Subcutaneous abdominal adipose tissue (tissue), 5 donors: ENCODE results near the gene SMARCA1.
"Not testable (repeated sequence)": the region's sequence is repeated elsewhere in the genome, so short reads cannot be mapped to it uniquely, and the experiment has no call there.

ENCODE experiments used
- H3K27ac ChIP-seq: one replicate; pipeline ENCODE4 v1.7.0; 2013; ENCODE audit warnings: low read depth, mild to moderate bottlenecking, inconsistent platforms, low read length, moderate library complexity
- H3K27me3 ChIP-seq, 5 donors: one replicate each; pipeline ENCODE4 v1.7.0; 2013; ENCODE audit warnings: low read length in 5 of 5, inconsistent platforms in 1 of 5; ENCODE audit not compliant: control insufficient read depth in 5 of 5, insufficient read depth in 4 of 5
- H3K36me3 ChIP-seq, 5 donors: one replicate each; pipeline ENCODE4 v1.7.0; 2013; ENCODE audit warnings: low read length in 5 of 5; ENCODE audit not compliant: control insufficient read depth in 5 of 5, insufficient read depth in 5 of 5
- H3K4me1 ChIP-seq, 5 donors: one replicate each; pipeline ENCODE4 v1.7.0; 2013; ENCODE audit warnings: low read length in 5 of 5, mild to moderate bottlenecking in 3 of 5, moderate library complexity in 1 of 5; ENCODE audit not compliant: control insufficient read depth in 5 of 5, insufficient read depth in 5 of 5
- H3K4me3 ChIP-seq, 5 donors: one replicate each; pipeline ENCODE4 v1.7.0; 2013; ENCODE audit warnings: low read length in 5 of 5, low read depth in 1 of 5
- H3K9ac ChIP-seq, 5 donors: one replicate each; pipeline ENCODE4 v1.7.0; 2013; ENCODE audit warnings: low read length in 5 of 5, mild to moderate bottlenecking in 4 of 5, moderate library complexity in 3 of 5
- H3K9me3 ChIP-seq, 5 donors: one replicate each; pipeline ENCODE4 v1.7.0; 2013; ENCODE audit warnings: low read length in 5 of 5; ENCODE audit not compliant: control insufficient read depth in 5 of 5
- donor health status: healthy.
- donor health status: healthy.
- donor health status: healthy.
- donor health status: healthy.
- donor health status: healthy.

Gene SMARCA1, protein sequence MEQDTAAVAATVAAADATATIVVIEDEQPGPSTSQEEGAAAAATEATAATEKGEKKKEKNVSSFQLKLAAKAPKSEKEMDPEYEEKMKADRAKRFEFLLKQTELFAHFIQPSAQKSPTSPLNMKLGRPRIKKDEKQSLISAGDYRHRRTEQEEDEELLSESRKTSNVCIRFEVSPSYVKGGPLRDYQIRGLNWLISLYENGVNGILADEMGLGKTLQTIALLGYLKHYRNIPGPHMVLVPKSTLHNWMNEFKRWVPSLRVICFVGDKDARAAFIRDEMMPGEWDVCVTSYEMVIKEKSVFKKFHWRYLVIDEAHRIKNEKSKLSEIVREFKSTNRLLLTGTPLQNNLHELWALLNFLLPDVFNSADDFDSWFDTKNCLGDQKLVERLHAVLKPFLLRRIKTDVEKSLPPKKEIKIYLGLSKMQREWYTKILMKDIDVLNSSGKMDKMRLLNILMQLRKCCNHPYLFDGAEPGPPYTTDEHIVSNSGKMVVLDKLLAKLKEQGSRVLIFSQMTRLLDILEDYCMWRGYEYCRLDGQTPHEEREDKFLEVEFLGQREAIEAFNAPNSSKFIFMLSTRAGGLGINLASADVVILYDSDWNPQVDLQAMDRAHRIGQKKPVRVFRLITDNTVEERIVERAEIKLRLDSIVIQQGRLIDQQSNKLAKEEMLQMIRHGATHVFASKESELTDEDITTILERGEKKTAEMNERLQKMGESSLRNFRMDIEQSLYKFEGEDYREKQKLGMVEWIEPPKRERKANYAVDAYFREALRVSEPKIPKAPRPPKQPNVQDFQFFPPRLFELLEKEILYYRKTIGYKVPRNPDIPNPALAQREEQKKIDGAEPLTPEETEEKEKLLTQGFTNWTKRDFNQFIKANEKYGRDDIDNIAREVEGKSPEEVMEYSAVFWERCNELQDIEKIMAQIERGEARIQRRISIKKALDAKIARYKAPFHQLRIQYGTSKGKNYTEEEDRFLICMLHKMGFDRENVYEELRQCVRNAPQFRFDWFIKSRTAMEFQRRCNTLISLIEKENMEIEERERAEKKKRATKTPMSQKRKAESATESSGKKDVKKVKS

DNA sequence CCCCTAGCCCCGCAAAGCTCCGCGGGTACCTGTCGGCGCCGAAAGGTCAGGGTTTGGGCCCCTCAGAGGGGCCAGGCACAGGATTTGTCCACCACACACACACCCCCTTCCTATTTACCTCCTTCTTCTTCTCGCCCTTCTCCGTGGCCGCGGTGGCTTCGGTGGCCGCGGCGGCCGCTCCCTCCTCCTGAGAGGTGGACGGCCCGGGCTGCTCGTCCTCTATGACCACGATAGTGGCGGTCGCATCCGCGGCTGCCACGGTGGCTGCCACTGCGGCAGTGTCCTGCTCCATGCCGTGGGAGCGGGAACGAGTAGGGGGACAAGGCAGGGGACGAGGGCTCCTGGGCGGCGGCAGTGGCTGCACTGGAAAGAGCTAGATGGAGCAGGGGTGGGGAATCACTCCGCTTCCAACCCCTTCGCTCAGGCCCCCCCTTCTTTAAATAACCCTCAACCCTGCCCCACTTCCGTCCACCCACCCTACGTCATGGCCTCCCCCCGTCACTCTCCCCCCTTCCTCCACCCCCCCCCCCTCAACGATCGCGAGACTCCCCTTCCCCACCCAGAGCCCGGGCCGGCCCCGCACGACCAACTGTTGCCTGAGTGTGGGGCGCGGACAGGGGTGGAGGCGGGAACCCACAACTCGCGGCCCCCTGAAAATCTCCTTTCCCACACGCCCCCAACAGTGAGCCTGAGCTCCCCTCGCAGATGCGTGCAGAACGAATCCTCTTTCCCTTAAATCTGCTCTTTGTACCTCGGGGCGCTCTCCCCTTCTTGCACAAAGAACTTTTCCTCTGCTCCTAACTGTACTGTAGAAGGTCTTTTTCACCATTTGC lies at the start of gene SMARCA1:
TSS of gene SMARCA1 (minus strand) at position 412 of the 833 bp plus-strand sequence. CDS start at position 292, 120 bp downstream.
- H3K27me3 ChIP-seq: no peaks in the 10 kb centered on the region
- H3K9me3 ChIP-seq: no peaks in the 10 kb centered on the region
- H3K36me3 ChIP-seq: no peaks in the 10 kb centered on the region
- H3K4me3 ChIP-seq: peak within 1 kb of the TSS; percentile 63 to 75 (median 68)
- peak within 1 kb of the TSS; percentile 70 for H3K27ac ChIP-seq
- H3K4me1 ChIP-seq: peaks cover 0 to 9% (median 8%) of the 10 kb centered on the region in 5 donors
- H3K9ac ChIP-seq: peak within 1 kb of the TSS in 4 of 5 donors; percentile 64 to 88 (median 72)

GRCh38 chrX:129572422-129572821 lies 49.1 kb upstream of the SMARCA1 start:
- peaks cover 0 to 10% (median 0%) of the 10 kb centered on the region in 5 donors for H3K27me3 ChIP-seq
- H3K4me3 ChIP-seq: no peak overlapping the region
- peaks cover 0 to 11% (median 0%) of the 10 kb centered on the region in 5 donors for H3K4me1 ChIP-seq
- H3K27ac ChIP-seq: no peak overlapping the region
- H3K9ac ChIP-seq: no peak overlapping the region
- H3K36me3 ChIP-seq: peaks cover 27 to 41% (median 34%) of the 10 kb centered on the region in 5 donors
- no peaks in the 10 kb centered on the region for H3K9me3 ChIP-seq

- no peaks in the 10 kb centered on the region for H3K9me3 ChIP-seq
- no peaks in the 10 kb centered on the region for H3K27me3 ChIP-seq
- no peak overlapping the region for H3K4me3 ChIP-seq
- peaks cover 11 to 26% (median 14%) of the 10 kb centered on the region in 5 donors for H3K36me3 ChIP-seq
- H3K4me1 ChIP-seq: peaks cover 0 to 11% (median 3%) of the 10 kb centered on the region in 5 donors
- H3K27ac ChIP-seq: no peak overlapping the region
- H3K9ac ChIP-seq: no peak overlapping the region
Observed at GRCh38 chrX:129568349-129568748, 45.1 kb upstream of the SMARCA1 start.

GRCh38 chrX:129566073-129566472 lies 42.8 kb upstream of the SMARCA1 start:
- H3K27ac ChIP-seq: no peak overlapping the region
- no peak overlapping the region for H3K4me3 ChIP-seq
- H3K36me3 ChIP-seq: peaks cover 11 to 42% (median 29%) of the 10 kb centered on the region in 5 donors
- no peak overlapping the region for H3K9ac ChIP-seq
- H3K4me1 ChIP-seq: peaks cover 0 to 4% (median 3%) of the 10 kb centered on the region in 5 donors
- no peaks in the 10 kb centered on the region for H3K9me3 ChIP-seq
- H3K27me3 ChIP-seq: no peaks in the 10 kb centered on the region

- H3K9ac ChIP-seq: no peak overlapping the region
- peaks cover 0 to 4% (median 3%) of the 10 kb centered on the region in 5 donors for H3K4me1 ChIP-seq
- no peak overlapping the region for H3K27ac ChIP-seq
- no peaks in the 10 kb centered on the region for H3K27me3 ChIP-seq
- no peaks in the 10 kb centered on the region for H3K9me3 ChIP-seq
- H3K36me3 ChIP-seq: peaks cover 11 to 46% (median 25%) of the 10 kb centered on the region in 5 donors
- no peak overlapping the region for H3K4me3 ChIP-seq
Observed at GRCh38 chrX:129565046-129565650, 41.9 kb upstream of the SMARCA1 start.

DNA sequence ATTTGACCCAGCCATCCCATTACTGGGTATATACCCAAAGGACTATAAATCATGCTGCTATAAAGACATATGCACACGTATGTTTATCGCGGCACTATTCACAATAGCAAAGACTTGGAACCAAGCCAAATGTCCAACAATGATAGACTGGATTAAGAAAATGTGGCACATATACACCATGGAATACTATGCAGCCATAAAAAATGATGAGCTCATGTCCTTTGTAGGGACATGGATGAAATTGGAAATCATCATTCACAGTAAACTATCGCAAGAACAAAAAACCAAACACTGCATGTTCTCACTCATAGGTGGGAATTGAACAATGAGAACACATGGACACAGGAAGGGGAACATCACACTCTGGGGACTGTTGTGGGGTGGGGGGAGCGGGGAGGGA lies 41.1 kb upstream of the SMARCA1 start:
- not testable (repeated sequence) for H3K27ac ChIP-seq, H3K4me3 ChIP-seq
- H3K36me3 ChIP-seq: peaks cover 11 to 48% (median 33%) of the 10 kb centered on the region in 5 donors

GRCh38 chrX:129561453-129561852 lies 38.2 kb upstream of the SMARCA1 start:
- Histone ChIP-seq H3K27ac (no peak overlapping the region), H3K27me3 (peaks cover 0 to 4% (median 0%) of the 10 kb centered on the region in 5 donors), H3K36me3 (peaks cover 17 to 46% (median 36%) of the 10 kb centered on the region in 5 donors), H3K4me1 (peaks cover 0 to 4% (median 3%) of the 10 kb centered on the region in 5 donors), H3K9ac (no peak overlapping the region), H3K9me3 (no peaks in the 10 kb centered on the region), H3K4me3 (no peak overlapping the region)

More for the DNA sequence above, 41.1 kb upstream of the SMARCA1 start:
- H3K27me3 ChIP-seq, H3K9ac ChIP-seq, H3K4me1 ChIP-seq, H3K9me3 ChIP-seq: not testable (repeated sequence)

GRCh38 chrX:129559783-129560182 lies 36.5 kb upstream of the SMARCA1 start:
- Histone ChIP-seq H3K4me3 (no peak overlapping the region), H3K4me1 (no peaks in the 10 kb centered on the region), H3K36me3 (peaks cover 17 to 48% (median 38%) of the 10 kb centered on the region in 5 donors), H3K9ac (no peak overlapping the region), H3K27me3 (peaks cover 0 to 4% (median 0%) of the 10 kb centered on the region in 5 donors), H3K9me3 (no peaks in the 10 kb centered on the region), H3K27ac (no peak overlapping the region)
